Kidney (tissue), 14 donors: ENCODE data around the gene SNX14. TPM values are rescaled to one million over a fixed set of nuclear protein-coding genes. Genes with fewer than 3 reads are reported as not detected.

Experiments used
- DNase-seq, 5 donors: peaks; one replicate each; pipeline ENCODE4 v3.0.0-alpha.2; 2013 to 2020
- FAIRE-seq: peaks from 2 replicates; lab custom pipeline; 2012; peaks lifted over from hg19 to GRCh38; lab: Jason Lieb, UNC
- H3K27ac ChIP-seq, 2 donors: one replicate each; pipeline ENCODE4 v1.7.0; 2013; ENCODE audit warnings: low read depth in 2 of 2, low read length in 2 of 2, inconsistent platforms in 1 of 2
- H3K27me3 ChIP-seq: one replicate; pipeline ENCODE4 v1.7.1; 2013; ENCODE audit warnings: low read length, inconsistent platforms; ENCODE audit not compliant: control insufficient read depth, insufficient read depth
- H3K36me3 ChIP-seq, 3 donors: one replicate each; pipeline versions ENCODE4 v1.7.0 to v1.7.1; 2013; ENCODE audit warnings: low read length in 3 of 3, control low read depth in 1 of 3, inconsistent platforms in 1 of 3; ENCODE audit not compliant: insufficient read depth in 3 of 3, control insufficient read depth in 2 of 3
- H3K4me1 ChIP-seq, 3 donors: one replicate each; pipeline versions ENCODE4 v1.7.0 to v1.7.1; 2013; ENCODE audit warnings: low read length in 3 of 3, inconsistent platforms in 1 of 3, low read depth in 1 of 3; ENCODE audit not compliant: control insufficient read depth in 2 of 3, insufficient read depth in 2 of 3
- H3K4me3 ChIP-seq, 3 donors: one replicate each; pipeline versions ENCODE4 v1.7.0 to v1.8.1; 2013; ENCODE audit warnings: low read length in 3 of 3, control low read depth in 1 of 3, inconsistent platforms in 1 of 3
- H3K9ac ChIP-seq, 3 donors: one replicate each; pipeline versions ENCODE4 v1.7.0 to v1.7.1; 2013; ENCODE audit warnings: low read length in 3 of 3, control low read depth in 1 of 3, inconsistent platforms in 1 of 3
- H3K9me3 ChIP-seq, 3 donors: one replicate each; pipeline versions ENCODE4 v1.7.0 to v1.7.1; 2013; ENCODE audit warnings: low read length in 3 of 3, control low read depth in 1 of 3, inconsistent platforms in 1 of 3; ENCODE audit not compliant: control insufficient read depth in 2 of 3, insufficient read depth in 1 of 3
- intact Hi-C: fragments of 100-400 bp; cut with DNase I; formaldehyde crosslinking; loops from one replicate; pipeline ENCODE4 v1.11.1; 2022
- polyA plus RNA-seq: library from polyadenylated mRNA; stranded (reverse); fragments of 350-450 nt; fragmentation: Illumina TruSeq; extraction: RNeasy Lipid Tissue Mini Kit (QIAGEN cat#74804); gene quantifications from one replicate; pipeline ENCODE4 v1.2.3, GENCODE V29; 2014; ENCODE audit warnings: low read depth, low replicate concordance; ENCODE audit not compliant: insufficient read depth
- total RNA-seq: library from RNA; stranded (reverse); fragmentation: NEBNext Ultra II Directional; extraction: Animal tissue kit (Norgen Biotek cat#: 25700); gene quantifications from one replicate; pipeline ENCODE4 v1.2.1, GENCODE V29; 2021
- TF ChIP-seq, protein P1 (sequence below): IDR thresholded peaks from 3 replicates; pipeline ENCODE4 v1.5.1; 2012; ENCODE audit warnings: mild to moderate bottlenecking, moderate library complexity, borderline replicate concordance; ENCODE audit not compliant: insufficient read depth; ENCODE audit errors: extremely low read depth
- donor health status: control.
- donor health status: control.
- donor health status: control.
- donor health status: control.
- donor health status: control.
- donor health status: DM: yes; HTN: yes; CAD: no.
- donor health status: Normal renal cell carcinoma (clear cell type).

Gene SNX14
- total and polyA plus RNA-seq, 2 donors from 2014 or later: 100 to 125 TPM

DNA sequence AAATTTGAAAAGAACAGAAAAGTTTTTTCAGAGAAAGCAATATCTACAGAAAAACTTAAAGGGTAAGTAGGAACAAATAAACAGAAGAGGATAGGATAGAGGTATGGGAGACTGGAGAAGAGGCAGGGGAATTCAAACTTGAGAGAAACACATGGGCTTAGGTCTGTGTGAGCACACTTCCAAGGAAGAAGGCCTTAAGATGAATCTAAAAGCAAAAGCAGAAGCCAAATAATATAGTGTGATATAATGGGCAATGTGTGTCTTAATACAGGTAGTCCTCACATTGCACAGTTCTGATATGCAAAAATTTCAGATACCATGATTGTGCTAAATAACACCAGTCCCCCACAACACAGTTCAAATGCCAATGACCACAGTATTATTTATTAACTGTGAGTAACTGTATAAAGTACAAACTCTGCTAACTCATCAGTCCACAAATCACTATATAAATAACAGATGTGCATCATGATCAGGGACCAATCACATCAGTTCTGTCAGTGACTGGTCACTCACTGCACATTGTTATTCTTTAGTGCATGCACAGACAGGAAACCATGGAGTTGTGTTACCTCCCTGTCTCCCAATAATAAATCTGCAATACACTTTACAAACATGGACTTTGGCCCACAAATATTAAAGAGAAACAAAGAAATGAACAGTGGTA lies 18.6 kb downstream of the SNX14 start:
- no peaks in the 10 kb centered on the region for H3K27me3 ChIP-seq
- H3K36me3 ChIP-seq: peaks cover 0 to 2% (median 0%) of the 10 kb centered on the region in 3 donors
- H3K4me1 ChIP-seq: peaks cover 0 to 8% (median 5%) of the 10 kb centered on the region in 3 donors
- H3K27ac ChIP-seq: no peak overlapping the region
- FAIRE-seq: no peak
- H3K9ac ChIP-seq: peak overlapping the region in 1 of 3 donors; percentile 8
- H3K4me3 ChIP-seq: no peak overlapping the region
- H3K9me3 ChIP-seq: no peaks in the 10 kb centered on the region
- DNase-seq: no peak
- intact Hi-C loops: no loop called here
- TF ChIP-seq, protein P1, sequence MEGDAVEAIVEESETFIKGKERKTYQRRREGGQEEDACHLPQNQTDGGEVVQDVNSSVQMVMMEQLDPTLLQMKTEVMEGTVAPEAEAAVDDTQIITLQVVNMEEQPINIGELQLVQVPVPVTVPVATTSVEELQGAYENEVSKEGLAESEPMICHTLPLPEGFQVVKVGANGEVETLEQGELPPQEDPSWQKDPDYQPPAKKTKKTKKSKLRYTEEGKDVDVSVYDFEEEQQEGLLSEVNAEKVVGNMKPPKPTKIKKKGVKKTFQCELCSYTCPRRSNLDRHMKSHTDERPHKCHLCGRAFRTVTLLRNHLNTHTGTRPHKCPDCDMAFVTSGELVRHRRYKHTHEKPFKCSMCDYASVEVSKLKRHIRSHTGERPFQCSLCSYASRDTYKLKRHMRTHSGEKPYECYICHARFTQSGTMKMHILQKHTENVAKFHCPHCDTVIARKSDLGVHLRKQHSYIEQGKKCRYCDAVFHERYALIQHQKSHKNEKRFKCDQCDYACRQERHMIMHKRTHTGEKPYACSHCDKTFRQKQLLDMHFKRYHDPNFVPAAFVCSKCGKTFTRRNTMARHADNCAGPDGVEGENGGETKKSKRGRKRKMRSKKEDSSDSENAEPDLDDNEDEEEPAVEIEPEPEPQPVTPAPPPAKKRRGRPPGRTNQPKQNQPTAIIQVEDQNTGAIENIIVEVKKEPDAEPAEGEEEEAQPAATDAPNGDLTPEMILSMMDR: no peak

DNA sequence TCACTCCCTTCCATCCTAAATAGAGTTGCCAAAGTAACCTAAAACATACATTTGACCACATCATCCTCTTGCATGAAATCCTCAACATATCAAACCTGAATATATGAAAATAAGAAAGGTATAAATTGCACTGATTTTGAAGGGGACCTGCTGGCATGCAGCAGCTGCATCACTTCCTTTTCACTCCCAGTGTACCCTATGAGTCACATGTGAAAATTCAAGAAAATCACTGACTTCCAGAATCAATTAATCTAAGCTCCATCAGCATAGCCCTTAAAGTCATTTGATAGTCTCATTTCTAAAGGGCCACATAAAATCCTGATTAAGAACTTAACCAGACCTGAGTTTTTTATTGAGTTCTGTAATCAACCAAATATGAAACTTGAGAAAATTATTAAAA lies 24.3 kb downstream of the SNX14 start:
- Histone ChIP-seq H3K9me3 (no peaks in the 10 kb centered on the region), H3K9ac (no peak overlapping the region), H3K4me3 (no peak overlapping the region), H3K4me1 (no peaks in the 10 kb centered on the region), H3K27me3 (no peaks in the 10 kb centered on the region), H3K36me3 (peaks cover 0 to 2% (median 0%) of the 10 kb centered on the region in 3 donors), H3K27ac (no peak overlapping the region)
- intact Hi-C loops: no loop called here
- TF ChIP-seq, protein P1: no peak
- DNase-seq (no peak), FAIRE-seq (no peak)

DNA sequence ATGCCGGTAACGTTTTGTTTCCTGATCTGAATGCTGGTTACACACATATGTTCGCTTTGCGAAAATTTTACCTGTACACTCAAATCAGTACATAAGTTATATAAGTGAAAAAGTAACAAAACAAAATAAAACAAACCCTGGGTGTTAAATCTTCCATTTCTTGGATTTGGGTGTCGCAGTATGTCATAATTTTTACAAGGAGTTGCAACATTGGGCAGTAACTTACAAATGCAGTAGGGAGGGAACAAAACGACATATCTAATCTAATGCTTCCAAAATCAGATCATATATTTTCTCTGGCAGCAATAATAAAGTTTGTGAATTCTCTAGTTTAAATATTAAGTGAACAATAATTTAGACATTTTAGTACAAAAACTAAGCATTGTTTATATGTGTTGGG lies 25.2 kb downstream of the SNX14 start:
- intact Hi-C loops: no loop called here
- Histone ChIP-seq H3K27ac (no peak overlapping the region), H3K9me3 (no peaks in the 10 kb centered on the region), H3K36me3 (peaks cover 0 to 2% (median 0%) of the 10 kb centered on the region in 3 donors), H3K9ac (no peak overlapping the region), H3K4me3 (no peak overlapping the region), H3K4me1 (no peaks in the 10 kb centered on the region), H3K27me3 (no peaks in the 10 kb centered on the region)
- FAIRE-seq: no peak
- TF ChIP-seq, protein P1: no peak
- DNase-seq: no peak
